Effector memory CD4-positive, alpha-beta T cell (primary cell): ENCODE measurements around the gene TMEM132C.

Experiments used
- DNase-seq, 3 donors: peaks; one replicate each; pipeline ENCODE4 v3.0.0-alpha.2; 2020
- H3K27ac ChIP-seq: 2 replicates; pipeline ENCODE4 v1.7.0; 2013; ENCODE audit warnings: mild to moderate bottlenecking, low read length, moderate library complexity; ENCODE audit not compliant: insufficient read depth, poor library complexity, severe bottlenecking
- H3K27me3 ChIP-seq: replicated peaks from 2 replicates; pipeline ENCODE4 v1.7.0; 2013; ENCODE audit warnings: mild to moderate bottlenecking, low read length; ENCODE audit not compliant: insufficient read depth, control insufficient read depth, poor library complexity, severe bottlenecking
- H3K36me3 ChIP-seq: 2 replicates; pipeline ENCODE4 v1.7.0; 2013; ENCODE audit warnings: mild to moderate bottlenecking, low read length, moderate library complexity; ENCODE audit not compliant: control insufficient read depth, insufficient read depth
- H3K4me1 ChIP-seq: 2 replicates; pipeline ENCODE4 v1.7.0; 2013; ENCODE audit warnings: low read length, mild to moderate bottlenecking; ENCODE audit not compliant: control insufficient read depth, insufficient read depth, poor library complexity, severe bottlenecking
- H3K4me3 ChIP-seq: 2 replicates; pipeline ENCODE4 v1.7.0; 2013; ENCODE audit warnings: low read length, low read depth, mild to moderate bottlenecking; ENCODE audit not compliant: insufficient read depth, poor library complexity, severe bottlenecking
- H3K9me3 ChIP-seq: 2 replicates; pipeline ENCODE4 v1.7.0; 2013; ENCODE audit warnings: mild to moderate bottlenecking, low read length, moderate library complexity; ENCODE audit not compliant: control insufficient read depth

The TMEM132C gene

GRCh38 chr12:128609861-128610260 lies 342.9 kb downstream of the TMEM132C start:
- Histone ChIP-seq H3K36me3 (no peaks in the 10 kb centered on the region), H3K9me3 (no peaks in the 10 kb centered on the region), H3K27ac (no peak overlapping the region), H3K4me1 (no peaks in the 10 kb centered on the region), H3K4me3 (no peak overlapping the region), H3K27me3 (no peaks in the 10 kb centered on the region)
- no peak for DNase-seq

- Histone ChIP-seq H3K9me3 (no peaks in the 10 kb centered on the region), H3K27ac (no peak overlapping the region), H3K4me1 (no peaks in the 10 kb centered on the region)
Observed at GRCh38 chr12:128611736-128612135, 344.8 kb downstream of the TMEM132C start.

GRCh38 chr12:128612150-128612850 lies 345.3 kb downstream of the TMEM132C start:
- Histone ChIP-seq H3K4me3 (no peak overlapping the region), H3K27ac (no peak overlapping the region), H3K9me3 (no peaks in the 10 kb centered on the region), H3K4me1 (no peaks in the 10 kb centered on the region), H3K27me3 (no peaks in the 10 kb centered on the region), H3K36me3 (no peaks in the 10 kb centered on the region)
- DNase-seq = no peak

More at GRCh38 chr12:128611736-128612135, 344.8 kb downstream of the TMEM132C start:
- Histone ChIP-seq H3K36me3 (no peaks in the 10 kb centered on the region), H3K27me3 (no peaks in the 10 kb centered on the region), H3K4me3 (no peak overlapping the region)
- DNase-seq = no peak

- no peak for DNase-seq
Observed at GRCh38 chr12:128613837-128614590, 347.0 kb downstream of the TMEM132C start.

DNA sequence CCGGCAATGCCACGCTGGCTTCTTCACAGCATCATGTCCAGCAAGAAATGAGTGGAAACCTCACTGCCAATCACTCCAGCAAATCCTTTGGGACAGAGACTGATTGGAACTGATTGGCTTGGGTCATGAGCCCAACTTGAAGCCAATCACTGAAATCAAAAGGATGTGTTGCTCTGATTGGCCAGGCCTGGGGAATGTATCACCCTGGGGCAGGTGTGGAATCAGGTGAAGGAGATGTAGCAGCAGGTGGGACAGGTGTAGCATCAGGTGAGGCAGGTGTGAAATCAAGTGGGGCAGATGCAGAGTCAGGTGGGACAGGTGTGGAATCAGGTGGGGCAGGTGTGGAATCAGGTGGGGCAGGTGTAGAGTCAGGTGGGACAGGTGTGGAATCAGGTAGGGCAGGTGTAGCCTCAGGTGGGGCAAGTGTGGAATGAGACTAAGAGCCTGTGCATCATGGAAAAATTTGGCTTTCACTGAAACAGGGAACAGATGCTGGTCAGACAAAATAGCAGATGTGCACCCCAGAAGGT lies 350.4 kb downstream of the TMEM132C start:
- no peaks in the 10 kb centered on the region for H3K4me1 ChIP-seq
- H3K9me3 ChIP-seq = no peaks in the 10 kb centered on the region
- no peak for DNase-seq
- H3K27ac ChIP-seq = no peak overlapping the region
- H3K27me3 ChIP-seq = no peaks in the 10 kb centered on the region
- H3K36me3 ChIP-seq = no peaks in the 10 kb centered on the region
- H3K4me3 ChIP-seq = no peak overlapping the region

More at GRCh38 chr12:128613837-128614590, 347.0 kb downstream of the TMEM132C start:
- H3K4me1 ChIP-seq = no peaks in the 10 kb centered on the region
- no peaks in the 10 kb centered on the region for H3K36me3 ChIP-seq
- no peaks in the 10 kb centered on the region for H3K9me3 ChIP-seq
- H3K4me3 ChIP-seq = no peak overlapping the region
- no peak overlapping the region for H3K27ac ChIP-seq
- H3K27me3 ChIP-seq = no peaks in the 10 kb centered on the region

- Histone ChIP-seq H3K27ac (no peak overlapping the region), H3K9me3 (no peaks in the 10 kb centered on the region), H3K36me3 (no peaks in the 10 kb centered on the region), H3K4me3 (no peak overlapping the region), H3K4me1 (no peaks in the 10 kb centered on the region), H3K27me3 (no peaks in the 10 kb centered on the region)
- DNase-seq = no peak
Observed at GRCh38 chr12:128619263-128619662, 352.3 kb downstream of the TMEM132C start.

DNA sequence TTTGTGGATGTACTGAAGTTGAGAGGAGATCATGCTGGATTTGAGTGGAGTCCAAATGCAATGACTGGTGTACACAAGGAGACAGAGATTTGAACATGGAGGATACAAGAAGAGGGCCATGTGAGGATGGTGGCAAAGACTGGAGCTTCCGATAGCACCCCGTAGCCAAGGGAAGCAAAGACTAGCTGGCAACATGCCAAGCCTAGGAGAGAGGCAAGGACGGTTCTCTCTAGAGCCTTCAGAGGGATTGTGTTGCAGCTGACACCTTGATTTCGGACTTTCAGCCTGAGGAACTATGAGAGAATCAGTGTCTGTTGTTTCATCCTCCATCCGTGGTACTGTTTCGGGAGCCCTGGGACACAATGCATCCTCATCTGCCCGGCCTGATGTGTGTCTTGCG lies 354.3 kb downstream of the TMEM132C start:
- DNase-seq = no peak
- Histone ChIP-seq H3K9me3 (no peaks in the 10 kb centered on the region), H3K4me3 (no peak overlapping the region), H3K27me3 (no peaks in the 10 kb centered on the region), H3K4me1 (no peaks in the 10 kb centered on the region), H3K27ac (no peak overlapping the region), H3K36me3 (no peaks in the 10 kb centered on the region)

DNA sequence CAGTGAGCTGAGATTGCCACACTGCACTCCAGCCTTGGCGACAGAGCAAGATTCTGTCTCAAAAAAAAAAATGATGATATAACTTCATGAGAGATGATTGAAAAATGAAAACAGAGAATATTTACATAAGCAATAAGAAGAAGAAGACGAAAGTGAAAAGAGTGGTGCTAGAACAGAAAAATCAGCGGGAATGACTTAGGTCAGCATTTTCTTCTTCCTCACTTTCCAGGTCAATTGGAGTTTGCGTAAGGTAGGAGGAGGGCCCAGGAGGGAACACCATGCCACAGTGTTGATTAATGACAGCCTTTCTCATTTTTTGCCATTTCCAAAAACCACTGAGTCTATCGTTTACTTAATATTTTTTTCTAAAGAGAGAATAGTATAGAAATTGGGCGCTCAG lies 356.8 kb downstream of the TMEM132C start:
- Histone ChIP-seq H3K27ac (no peak overlapping the region), H3K4me1 (no peaks in the 10 kb centered on the region), H3K27me3 (no peaks in the 10 kb centered on the region), H3K9me3 (no peaks in the 10 kb centered on the region), H3K4me3 (no peak overlapping the region), H3K36me3 (no peaks in the 10 kb centered on the region)
- DNase-seq = no peak

GRCh38 chr12:128626808-128627320 lies 359.9 kb downstream of the TMEM132C start:
- Histone ChIP-seq H3K4me3 (no peak overlapping the region), H3K9me3 (no peaks in the 10 kb centered on the region), H3K4me1 (no peaks in the 10 kb centered on the region), H3K36me3 (no peaks in the 10 kb centered on the region), H3K27ac (no peak overlapping the region), H3K27me3 (no peaks in the 10 kb centered on the region)
- no peak for DNase-seq

DNA sequence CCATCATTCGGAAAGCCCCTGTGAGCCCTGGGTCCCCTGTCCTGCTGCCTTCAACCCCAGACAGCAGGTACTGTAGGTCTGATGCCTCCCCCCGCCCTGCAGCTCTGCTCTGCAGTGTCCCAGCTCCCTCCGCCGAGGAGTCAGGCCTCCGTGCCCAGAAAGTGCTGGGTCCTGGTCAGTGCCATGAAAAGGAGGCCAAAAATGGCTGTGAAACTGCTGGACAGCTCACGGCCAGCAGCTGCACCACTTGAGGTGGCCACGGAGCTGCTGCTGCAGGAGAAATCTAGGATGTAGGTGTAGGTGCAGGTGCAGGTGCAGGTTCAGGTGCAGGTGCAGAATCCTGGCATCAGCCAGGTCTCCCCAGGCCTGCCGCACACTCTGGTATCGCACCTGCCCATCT lies 360.7 kb downstream of the TMEM132C start:
- H3K36me3 ChIP-seq = no peaks in the 10 kb centered on the region
- no peak overlapping the region for H3K27ac ChIP-seq
- no peaks in the 10 kb centered on the region for H3K27me3 ChIP-seq
- DNase-seq = no peak
- H3K4me1 ChIP-seq = no peaks in the 10 kb centered on the region
- no peak overlapping the region for H3K4me3 ChIP-seq
- no peaks in the 10 kb centered on the region for H3K9me3 ChIP-seq
